Chondrocyte (in vitro differentiated cells): ENCODE results near the gene WDTC1. TPM values are rescaled to one million over a fixed set of nuclear protein-coding genes. Genes with fewer than 3 reads are reported as not detected.
A peak's percentile ranks its signal among the peaks of the same experiment; 100 is the strongest.

Source experiments
- DNase-seq: peaks from one replicate; pipeline ENCODE4 v3.0.0; 2021; ENCODE audit warnings: mixed read lengths, low spot score
- H3K27ac Mint-ChIP-seq: one replicate; pipeline ENCODE4 v1.8.0; 2021; ENCODE audit warnings: mild to moderate bottlenecking, moderate library complexity, mixed read lengths; ENCODE audit not compliant: unreplicated experiment
- H3K27me3 Mint-ChIP-seq: 2 replicates; pipeline ENCODE4 v1.8.0; 2021; ENCODE audit warnings: low read depth, mixed read lengths
- H3K36me3 Mint-ChIP-seq: 2 replicates; pipeline ENCODE4 v1.8.0; 2021; ENCODE audit warnings: low read depth, mixed read lengths
- H3K4me1 Mint-ChIP-seq: 2 replicates; pipeline ENCODE4 v1.8.0; 2021; ENCODE audit warnings: low read depth, mild to moderate bottlenecking, mixed read lengths
- H3K4me3 Mint-ChIP-seq: one replicate; pipeline ENCODE4 v1.8.0; 2021; ENCODE audit warnings: mild to moderate bottlenecking, moderate library complexity, mixed read lengths; ENCODE audit not compliant: unreplicated experiment
- H3K9me3 Mint-ChIP-seq: 2 replicates; pipeline ENCODE4 v1.8.0; 2021; ENCODE audit warnings: low read depth, mixed read lengths
- total RNA-seq: library from RNA; stranded (reverse); gene quantifications from 3 replicates; pipeline ENCODE4 v1.2.1, GENCODE V29; 2021
- TF ChIP-seq, protein P1 (sequence below): fragments of 200-600 bp; sonication (generic); IDR thresholded peaks from 2 replicates; pipeline ENCODE4 v1.5.0; 2021; ENCODE audit warnings: antibody characterized with exemption, mild to moderate bottlenecking, moderate library complexity

WDTC1 gene
- total RNA-seq, 1 donor from 2014 or later = 30.8 TPM

DNA sequence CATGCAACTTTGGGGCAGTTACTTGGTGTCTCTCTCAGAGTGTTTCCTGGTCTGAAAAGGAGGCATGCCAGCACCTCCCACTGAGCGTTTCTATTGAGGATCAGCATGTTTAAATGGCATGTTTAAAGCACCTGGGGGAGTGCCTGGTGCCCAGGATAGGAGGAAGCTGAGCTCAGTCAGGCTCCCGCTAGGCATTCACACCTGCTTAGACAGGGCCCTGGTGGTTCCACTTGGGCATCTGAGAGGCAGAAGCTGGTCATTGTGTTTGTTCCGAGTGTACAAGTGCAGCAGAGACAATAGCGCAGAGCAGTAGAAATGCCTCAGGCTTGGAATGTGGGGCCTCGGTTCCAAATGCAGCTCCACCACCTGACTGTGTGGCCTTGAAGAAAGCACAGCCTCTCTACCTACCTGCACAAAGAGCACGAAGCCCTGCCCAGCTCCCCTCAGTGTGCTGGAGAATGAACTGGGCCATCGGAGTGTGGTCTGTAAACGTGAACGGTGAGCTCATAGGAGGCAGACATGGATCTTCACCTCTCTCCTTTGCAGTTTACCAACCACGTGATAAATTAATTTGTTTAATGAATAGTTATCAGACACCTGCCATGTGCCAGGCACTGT is 67.3 kb downstream of the WDTC1 start:
- no peak for DNase-seq
- Mint-ChIP-seq H3K27ac (peak overlapping the region; percentile 93), H3K27me3 (no peaks in the 10 kb centered on the region), H3K9me3 (no peaks in the 10 kb centered on the region), H3K36me3 (peaks cover 8% of the 10 kb centered on the region), H3K4me1 (peaks cover 45% of the 10 kb centered on the region), H3K4me3 (no peak overlapping the region)
- TF ChIP-seq, protein P1, sequence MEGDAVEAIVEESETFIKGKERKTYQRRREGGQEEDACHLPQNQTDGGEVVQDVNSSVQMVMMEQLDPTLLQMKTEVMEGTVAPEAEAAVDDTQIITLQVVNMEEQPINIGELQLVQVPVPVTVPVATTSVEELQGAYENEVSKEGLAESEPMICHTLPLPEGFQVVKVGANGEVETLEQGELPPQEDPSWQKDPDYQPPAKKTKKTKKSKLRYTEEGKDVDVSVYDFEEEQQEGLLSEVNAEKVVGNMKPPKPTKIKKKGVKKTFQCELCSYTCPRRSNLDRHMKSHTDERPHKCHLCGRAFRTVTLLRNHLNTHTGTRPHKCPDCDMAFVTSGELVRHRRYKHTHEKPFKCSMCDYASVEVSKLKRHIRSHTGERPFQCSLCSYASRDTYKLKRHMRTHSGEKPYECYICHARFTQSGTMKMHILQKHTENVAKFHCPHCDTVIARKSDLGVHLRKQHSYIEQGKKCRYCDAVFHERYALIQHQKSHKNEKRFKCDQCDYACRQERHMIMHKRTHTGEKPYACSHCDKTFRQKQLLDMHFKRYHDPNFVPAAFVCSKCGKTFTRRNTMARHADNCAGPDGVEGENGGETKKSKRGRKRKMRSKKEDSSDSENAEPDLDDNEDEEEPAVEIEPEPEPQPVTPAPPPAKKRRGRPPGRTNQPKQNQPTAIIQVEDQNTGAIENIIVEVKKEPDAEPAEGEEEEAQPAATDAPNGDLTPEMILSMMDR = no peak

DNA sequence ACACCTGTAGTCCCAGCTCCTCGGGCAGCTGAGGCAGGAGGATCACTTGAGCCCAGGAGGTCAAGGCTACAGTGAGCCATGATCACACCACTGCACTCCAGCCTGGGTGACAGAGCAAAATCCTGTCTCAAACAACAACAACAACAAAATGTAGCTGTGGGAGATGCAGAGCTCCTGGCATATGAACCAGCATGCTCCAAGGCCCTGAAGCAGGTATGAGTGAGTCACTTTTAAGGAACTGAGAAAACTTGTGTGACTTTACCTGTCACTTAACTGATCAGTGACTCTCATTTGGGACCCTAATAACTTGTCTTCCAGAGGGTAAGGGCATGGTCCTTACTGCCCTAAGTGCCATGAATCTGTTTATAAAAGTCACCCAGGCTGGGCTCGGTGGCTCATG is 68.2 kb downstream of the WDTC1 start:
- TF ChIP-seq, protein P1 = no peak
- DNase-seq = no peak
- no peak overlapping the region for H3K4me3 Mint-ChIP-seq
- H3K9me3 Mint-ChIP-seq = no peaks in the 10 kb centered on the region
- H3K27ac Mint-ChIP-seq = no peak overlapping the region
- H3K4me1 Mint-ChIP-seq = peaks cover 45% of the 10 kb centered on the region
- no peaks in the 10 kb centered on the region for H3K27me3 Mint-ChIP-seq
- peaks cover 8% of the 10 kb centered on the region for H3K36me3 Mint-ChIP-seq

DNA sequence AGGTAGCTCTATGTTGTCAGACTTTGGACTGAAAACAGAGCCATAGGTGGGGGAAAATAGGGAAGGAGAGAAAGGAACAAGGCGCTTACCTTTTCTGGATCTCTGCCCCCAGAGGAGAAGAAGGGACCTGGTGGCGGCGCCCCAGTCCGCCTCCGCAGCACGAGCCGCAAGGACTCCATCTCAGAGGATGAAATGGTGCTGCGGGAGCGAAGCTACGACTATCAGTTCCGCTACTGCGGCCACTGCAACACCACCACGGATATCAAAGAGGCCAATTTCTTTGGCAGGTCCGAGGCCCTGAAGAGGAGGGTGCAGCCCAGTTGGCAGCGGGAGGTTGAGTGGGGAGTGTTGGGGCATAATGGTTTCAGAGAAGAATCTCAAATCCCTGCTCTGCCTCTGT is 69.1 kb downstream of the WDTC1 start:
- no peaks in the 10 kb centered on the region for H3K9me3 Mint-ChIP-seq
- no peak for DNase-seq
- no peaks in the 10 kb centered on the region for H3K27me3 Mint-ChIP-seq
- peaks cover 38% of the 10 kb centered on the region for H3K4me1 Mint-ChIP-seq
- no peak overlapping the region for H3K27ac Mint-ChIP-seq
- TF ChIP-seq, protein P1 = no peak
- no peak overlapping the region for H3K4me3 Mint-ChIP-seq
- H3K36me3 Mint-ChIP-seq = peaks cover 8% of the 10 kb centered on the region

DNA sequence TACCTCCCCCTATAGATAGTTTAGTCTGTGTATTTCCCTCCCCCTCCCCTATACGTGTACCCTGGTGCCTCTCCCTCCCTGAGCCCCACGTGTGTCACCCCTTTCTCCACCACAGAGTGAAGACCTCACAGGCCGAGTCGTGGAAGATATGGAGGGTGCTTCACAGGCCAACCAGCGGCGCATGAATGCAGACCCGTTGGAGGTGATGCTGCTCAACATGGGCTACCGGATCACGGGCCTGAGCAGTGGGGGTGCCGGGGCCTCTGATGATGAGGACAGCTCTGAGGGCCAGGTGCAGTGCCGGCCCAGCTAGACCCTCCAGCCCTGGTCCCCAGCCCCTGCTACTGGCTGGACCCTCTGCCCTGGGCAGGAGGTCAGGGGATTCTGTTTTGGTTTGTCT is 71.6 kb downstream of the WDTC1 start:
- Mint-ChIP-seq H3K4me3 (no peak overlapping the region), H3K4me1 (peaks cover 12% of the 10 kb centered on the region), H3K36me3 (peaks cover 12% of the 10 kb centered on the region), H3K9me3 (no peaks in the 10 kb centered on the region), H3K27ac (no peak overlapping the region), H3K27me3 (no peaks in the 10 kb centered on the region)
- no peak for DNase-seq
- TF ChIP-seq, protein P1 = no peak

DNA sequence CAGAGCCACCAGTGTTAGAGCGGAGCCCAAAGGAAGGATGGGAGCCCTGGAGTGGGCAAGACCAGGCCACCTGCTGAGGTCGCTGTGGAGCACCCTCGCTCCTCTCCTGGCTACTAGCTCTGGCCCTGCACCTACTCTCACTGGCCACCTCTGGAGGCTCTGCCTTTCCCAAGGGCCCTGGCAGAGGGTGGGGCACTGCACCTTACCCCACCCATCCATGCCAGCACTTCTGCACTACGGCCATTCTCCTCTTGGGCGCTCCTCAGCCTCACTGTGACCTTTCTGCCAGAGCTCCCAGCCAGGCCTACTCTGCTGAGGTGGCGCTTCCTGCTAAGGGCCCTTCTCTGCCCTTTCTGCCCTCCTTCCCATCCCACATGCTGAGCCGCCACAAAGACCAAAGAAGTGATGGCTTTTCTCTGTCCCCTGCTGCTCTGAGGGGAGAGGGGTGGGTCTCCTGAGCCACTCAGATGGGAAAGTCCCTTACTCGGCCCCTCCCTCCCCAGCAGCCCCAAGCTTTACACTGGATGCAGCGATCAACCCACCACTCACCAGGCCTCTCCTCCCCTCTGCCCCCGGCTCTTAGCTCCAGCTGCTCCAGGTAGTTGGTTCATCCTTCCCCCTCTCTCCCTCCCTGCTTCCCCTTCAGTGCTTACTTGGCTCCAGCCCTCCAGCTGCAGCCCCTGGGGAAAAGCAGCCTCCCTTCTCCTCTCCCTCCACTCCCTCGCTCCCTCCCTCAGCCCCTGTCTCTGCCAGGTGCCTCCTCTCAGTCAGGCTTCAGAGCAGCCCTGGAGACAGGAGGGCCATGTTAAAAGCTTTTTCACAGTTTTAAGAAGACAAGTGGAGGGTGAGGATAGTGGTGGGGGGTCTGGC is 72.7 kb downstream of the WDTC1 start:
- Mint-ChIP-seq H3K27me3 (no peaks in the 10 kb centered on the region), H3K4me3 (no peak overlapping the region), H3K9me3 (no peaks in the 10 kb centered on the region), H3K4me1 (peaks cover 2% of the 10 kb centered on the region), H3K27ac (no peak overlapping the region), H3K36me3 (peaks cover 14% of the 10 kb centered on the region)
- TF ChIP-seq, protein P1 = peak; percentile 34
- DNase-seq = no peak
